HEK293T (cell line): ENCODE results near the gene VASH1.

Source experiments
- ELF4 ChIP-seq: fragments of 450-650 bp; IDR thresholded peaks from 2 replicates; pipeline ENCODE4 v1.6.1; 2017; ENCODE audit warnings: antibody characterized with exemption
- FOXK2 ChIP-seq: fragments of 450-650 bp; IDR thresholded peaks from 2 replicates; pipeline ENCODE4 v1.6.1; 2016; ENCODE audit warnings: mild to moderate bottlenecking
- FOXM1 ChIP-seq: fragments of 450-650 bp; IDR thresholded peaks from 2 replicates; pipeline ENCODE4 v1.6.1; 2017; ENCODE audit warnings: mild to moderate bottlenecking, borderline replicate concordance
- L3MBTL2 ChIP-seq: fragments of 450-650 bp; conservative IDR thresholded peaks from 2 replicates; pipeline ENCODE4 v1.6.1; 2016; ENCODE audit warnings: mild to moderate bottlenecking
- NFRKB ChIP-seq: fragments of 450-650 bp; IDR thresholded peaks from 2 replicates; pipeline ENCODE4 v1.6.1; 2016; ENCODE audit warnings: mild to moderate bottlenecking, moderate library complexity

GRCh38 chr14:76760331-76761135, 735 bp upstream of the VASH1 start:
- TF ChIP-seq FOXM1 (no peak), ELF4 (no peak), NFRKB (no peak), L3MBTL2 (no peak), FOXK2 (no peak)
